Prostate gland (tissue), 2 donors: ENCODE results near the gene INKA2.

Source experiments
- POLR2A ChIP-seq: fragments of 450-650 bp; IDR thresholded peaks from one replicate; pipeline ENCODE4 v1.6.1; 2016; ENCODE audit warnings: antibody characterized with exemption, mild to moderate bottlenecking
- TF ChIP-seq, protein P1 (sequence below), 4 experiments: fragments of 200-600 bp in 2 of 4; fragments of 450-650 bp in 2 of 4; sonication (generic) in 2 of 4; IDR thresholded peaks; 1 replicate in 3 of 4; 2 replicates in 1 of 4; pipeline ENCODE4 v1.5.1; 2016 to 2019; ENCODE audit warnings: antibody characterized with exemption in 4 of 4, mild to moderate bottlenecking in 2 of 4, moderate library complexity in 2 of 4

DNA sequence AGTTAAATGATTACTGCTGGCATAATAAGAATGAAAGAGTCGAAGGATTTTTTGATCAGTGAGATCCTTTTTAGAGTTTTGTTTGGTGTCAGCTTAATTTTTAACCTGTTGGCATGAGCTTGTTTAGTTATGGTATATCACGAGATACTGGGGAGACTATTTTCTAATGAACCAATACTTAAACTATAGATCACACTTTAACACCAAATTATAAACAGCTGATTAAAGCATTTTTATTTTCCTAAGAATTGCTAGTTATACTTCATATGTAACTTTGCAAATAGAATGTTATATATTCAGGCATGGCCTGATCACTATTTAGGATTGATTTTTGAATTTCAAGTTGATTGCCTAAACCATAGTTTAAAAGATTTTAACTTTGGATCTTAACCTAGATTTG is 22.5 kb upstream of the INKA2 start:
- TF ChIP-seq, protein P1, sequence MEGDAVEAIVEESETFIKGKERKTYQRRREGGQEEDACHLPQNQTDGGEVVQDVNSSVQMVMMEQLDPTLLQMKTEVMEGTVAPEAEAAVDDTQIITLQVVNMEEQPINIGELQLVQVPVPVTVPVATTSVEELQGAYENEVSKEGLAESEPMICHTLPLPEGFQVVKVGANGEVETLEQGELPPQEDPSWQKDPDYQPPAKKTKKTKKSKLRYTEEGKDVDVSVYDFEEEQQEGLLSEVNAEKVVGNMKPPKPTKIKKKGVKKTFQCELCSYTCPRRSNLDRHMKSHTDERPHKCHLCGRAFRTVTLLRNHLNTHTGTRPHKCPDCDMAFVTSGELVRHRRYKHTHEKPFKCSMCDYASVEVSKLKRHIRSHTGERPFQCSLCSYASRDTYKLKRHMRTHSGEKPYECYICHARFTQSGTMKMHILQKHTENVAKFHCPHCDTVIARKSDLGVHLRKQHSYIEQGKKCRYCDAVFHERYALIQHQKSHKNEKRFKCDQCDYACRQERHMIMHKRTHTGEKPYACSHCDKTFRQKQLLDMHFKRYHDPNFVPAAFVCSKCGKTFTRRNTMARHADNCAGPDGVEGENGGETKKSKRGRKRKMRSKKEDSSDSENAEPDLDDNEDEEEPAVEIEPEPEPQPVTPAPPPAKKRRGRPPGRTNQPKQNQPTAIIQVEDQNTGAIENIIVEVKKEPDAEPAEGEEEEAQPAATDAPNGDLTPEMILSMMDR (IDR thresholded peaks at IDR 0.05) = no peak
- TF ChIP-seq POLR2A = no peak
